ENCODE data around the gene RTP5.

Gene RTP5

DNA sequence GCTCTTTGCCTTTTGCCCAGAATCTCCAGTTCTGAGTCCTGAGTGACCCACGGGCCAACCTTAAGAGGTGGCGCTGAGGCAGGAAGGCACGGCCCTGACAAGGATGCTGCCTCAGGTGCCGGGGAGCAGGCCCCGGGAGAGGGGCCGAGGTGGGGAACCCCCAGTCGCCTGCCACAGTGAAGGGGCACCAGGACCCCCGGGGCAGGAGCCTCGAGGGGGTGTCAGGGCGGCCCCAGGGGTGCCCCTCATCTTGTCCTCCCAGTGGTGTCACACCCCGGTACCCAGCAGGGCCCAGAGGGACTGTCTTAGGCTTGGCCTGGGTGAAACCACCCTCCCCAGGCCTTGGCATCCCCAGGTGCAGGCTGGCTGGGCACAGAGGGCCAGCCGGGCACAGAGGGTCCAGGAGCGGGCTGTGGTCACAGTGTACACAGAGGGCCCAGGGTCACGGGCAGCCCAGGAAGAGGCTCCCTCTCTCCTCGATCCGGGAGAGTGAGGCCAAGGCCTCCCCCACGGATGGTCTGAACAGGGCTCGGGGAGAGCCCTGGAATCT lies 11.9 kb upstream of the RTP5 start:
- DNase-seq (ENCODE audit: low read depth in 2 of 2): no peak

DNA sequence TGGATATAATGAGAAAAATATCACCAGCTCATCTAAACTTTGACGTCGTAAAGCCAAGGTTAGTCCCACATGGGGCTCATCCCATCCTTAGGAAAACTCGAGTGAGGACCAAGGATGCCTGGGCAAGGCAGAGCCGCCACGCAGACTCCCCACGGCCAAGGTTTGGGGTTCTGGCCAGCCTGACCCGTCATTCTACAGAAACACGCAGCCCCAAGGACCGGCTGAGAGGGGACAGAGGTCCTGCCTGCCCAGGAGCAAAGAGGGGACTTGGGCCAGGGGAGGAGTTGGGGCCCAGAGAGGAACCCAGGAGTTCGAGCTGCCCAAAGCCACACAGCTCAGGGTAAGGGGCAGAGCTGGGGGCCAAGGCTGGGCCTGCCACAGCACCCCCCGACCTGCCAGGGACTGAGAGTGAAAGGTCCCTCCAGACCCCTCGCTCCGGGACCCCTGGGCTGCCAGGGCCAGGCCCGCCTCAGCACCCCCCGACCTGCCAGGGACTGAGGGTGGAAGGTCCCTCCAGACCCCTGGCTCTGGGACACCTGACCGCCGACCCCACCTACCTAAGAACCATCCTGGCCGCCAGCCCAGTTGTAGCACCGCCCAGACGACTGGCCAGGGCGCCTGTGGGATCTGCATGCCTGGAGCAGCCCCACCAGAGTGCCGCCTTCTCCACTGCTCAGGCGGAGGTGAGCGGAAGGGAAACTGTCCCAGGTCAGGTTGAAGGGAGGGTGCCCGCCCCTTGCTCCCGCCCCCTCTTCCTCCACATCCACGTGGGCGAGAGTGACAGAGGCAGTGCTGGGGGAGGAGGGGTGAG lies 11.1 kb upstream of the RTP5 start, which contains the start of gene PDCD1:
Gene PDCD1 (minus strand): TSS at position 689 of the 811 bp plus-strand sequence. CDS start 56 bp downstream, at position 633.
- DNase-seq (ENCODE audit: low read depth in 2 of 2): peak in 1 of 2 donors; percentile 54

DNA sequence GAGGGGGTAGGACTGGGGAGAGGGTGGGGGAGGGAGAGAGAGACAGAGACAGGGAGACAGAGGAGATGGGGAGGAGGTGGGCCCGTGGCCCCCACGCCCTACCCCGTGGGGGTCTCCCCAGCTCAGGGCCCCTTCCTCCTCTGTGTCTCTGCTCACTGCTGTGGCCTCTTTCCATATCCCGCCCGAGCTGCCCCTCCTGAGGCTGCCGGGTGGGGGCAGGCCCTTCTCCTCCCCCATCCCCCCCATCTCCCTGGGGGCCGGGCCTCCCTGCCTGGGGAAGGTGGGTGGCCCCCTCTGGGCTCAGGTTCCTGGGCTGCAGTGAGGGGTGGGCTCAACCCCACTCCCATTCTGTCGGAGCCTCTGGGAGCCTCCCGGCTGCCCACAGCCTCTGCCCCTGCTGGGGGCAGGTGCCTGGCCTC lies 10.5 kb upstream of the RTP5 start:
- DNase-seq (ENCODE audit: low read depth in 2 of 2): no peak

DNA sequence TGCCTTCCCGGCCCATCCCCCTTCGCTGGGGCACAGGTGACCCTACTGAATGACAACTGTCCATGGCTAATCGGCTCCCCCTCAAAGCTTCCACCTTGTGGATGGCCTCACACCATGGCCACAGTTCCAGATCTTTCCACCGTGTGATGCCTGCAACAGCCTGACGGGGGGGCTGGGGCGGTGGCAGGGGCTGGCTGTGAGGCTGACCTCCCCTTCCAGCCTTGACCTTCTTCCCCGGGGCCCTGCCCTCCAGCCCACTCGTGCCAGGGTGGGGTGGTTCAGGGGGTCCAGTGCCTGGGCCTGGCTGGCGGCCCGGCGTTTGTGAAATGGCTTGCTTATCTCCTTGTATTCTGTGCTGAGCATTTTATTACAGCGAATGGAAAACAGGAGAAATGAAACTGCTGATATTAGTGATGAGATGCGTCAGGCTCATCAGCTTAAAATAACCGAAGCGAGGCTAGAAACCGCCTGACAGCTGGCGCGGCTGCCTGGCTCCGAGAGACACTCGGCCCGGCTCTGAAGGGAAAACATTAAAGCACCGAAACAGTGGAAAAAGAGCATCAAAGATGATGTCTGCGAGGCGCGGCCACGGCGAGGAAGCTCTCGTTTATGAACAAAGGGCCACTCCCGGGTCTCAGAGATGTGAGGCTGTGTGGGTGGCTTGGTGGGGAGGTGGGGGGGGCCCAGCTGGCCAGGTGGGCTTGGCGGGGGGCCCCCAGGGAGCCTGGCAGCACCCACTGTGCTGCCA lies 9.9 kb upstream of the RTP5 start:
- peak in 1 of 2 donors; percentile 41 for DNase-seq (ENCODE audit: low read depth in 2 of 2)

DNA sequence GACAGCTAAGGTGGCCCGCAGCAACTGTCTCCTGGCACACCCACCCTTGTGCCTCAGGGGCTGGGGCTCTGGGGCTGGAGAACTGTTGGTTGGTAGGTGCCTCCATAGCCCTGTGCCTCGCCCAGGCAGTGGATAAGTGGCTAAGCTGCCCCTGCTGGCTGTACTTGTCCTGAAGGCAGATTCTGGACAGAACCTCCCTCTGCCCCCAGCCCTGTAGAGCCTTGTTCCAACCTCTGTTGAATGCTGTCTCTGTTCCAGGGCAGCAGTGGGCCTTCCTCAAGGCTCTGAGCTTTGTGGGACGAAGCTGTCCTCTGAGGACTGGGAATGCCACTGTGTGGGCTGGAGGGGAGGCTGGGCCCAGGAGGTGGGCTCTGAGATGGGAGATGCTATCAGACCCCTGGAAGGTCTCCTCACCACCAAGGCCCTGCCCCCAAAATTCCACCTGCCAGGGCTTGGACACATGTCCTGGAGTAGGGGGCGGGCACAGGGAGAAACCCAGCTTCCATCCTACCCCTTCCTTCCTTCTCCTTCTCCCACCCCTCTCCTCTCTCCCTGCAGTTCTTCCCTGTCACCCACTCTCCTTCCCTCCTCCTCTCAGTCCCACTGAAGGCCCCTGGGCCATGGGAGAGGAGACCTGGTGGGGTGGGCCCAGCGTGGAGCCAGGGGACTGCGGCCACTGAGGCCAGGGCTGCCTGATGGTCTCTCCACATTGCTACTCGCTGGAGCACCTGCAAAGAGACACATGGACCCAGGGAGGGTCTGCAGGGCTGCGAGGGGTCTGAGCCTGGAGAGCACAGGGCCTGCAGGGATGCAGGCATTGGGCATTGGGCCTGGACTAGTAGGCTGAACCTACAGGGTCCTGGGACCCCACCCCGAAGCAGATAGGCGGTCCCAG lies 9.1 kb upstream of the RTP5 start:
- DNase-seq (ENCODE audit: low read depth in 2 of 2): no peak

DNA sequence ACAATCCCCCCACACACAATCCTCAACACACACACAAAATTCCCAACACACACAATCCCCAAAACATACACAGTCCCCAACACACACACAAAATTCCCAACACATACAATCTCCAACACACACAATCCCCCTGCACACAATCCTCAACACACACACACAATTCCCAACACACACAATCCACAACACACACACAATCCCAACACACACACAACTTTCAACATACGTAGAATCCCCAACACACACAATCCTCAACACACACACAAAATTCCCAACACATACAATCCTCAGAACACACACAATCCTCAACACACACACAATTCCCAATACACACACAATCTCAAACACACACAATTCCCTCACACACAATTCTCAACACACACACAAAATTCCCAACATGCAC lies 8.3 kb upstream of the RTP5 start:
- no peak for DNase-seq (ENCODE audit: low read depth in 2 of 2)

DNA sequence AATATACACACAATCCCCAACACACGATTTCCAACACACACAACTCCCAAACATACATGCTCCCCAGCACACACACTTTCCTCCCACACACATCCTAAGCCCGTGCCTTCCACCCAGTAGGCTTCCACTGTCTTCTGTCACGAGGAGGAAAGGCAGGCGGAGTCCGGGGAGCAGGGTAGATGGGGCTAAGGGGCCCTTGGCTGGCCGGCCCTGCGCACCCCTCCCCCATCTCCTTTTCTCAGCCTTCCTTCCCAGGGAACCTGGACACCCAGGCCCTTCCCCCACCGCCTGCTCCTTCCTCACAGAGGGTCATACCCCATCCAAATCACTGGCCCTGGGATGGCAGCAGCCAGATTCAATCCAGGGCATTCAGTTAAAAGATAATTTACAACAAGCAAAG lies 7.4 kb upstream of the RTP5 start:
- DNase-seq (ENCODE audit: low read depth in 2 of 2): no peak

DNA sequence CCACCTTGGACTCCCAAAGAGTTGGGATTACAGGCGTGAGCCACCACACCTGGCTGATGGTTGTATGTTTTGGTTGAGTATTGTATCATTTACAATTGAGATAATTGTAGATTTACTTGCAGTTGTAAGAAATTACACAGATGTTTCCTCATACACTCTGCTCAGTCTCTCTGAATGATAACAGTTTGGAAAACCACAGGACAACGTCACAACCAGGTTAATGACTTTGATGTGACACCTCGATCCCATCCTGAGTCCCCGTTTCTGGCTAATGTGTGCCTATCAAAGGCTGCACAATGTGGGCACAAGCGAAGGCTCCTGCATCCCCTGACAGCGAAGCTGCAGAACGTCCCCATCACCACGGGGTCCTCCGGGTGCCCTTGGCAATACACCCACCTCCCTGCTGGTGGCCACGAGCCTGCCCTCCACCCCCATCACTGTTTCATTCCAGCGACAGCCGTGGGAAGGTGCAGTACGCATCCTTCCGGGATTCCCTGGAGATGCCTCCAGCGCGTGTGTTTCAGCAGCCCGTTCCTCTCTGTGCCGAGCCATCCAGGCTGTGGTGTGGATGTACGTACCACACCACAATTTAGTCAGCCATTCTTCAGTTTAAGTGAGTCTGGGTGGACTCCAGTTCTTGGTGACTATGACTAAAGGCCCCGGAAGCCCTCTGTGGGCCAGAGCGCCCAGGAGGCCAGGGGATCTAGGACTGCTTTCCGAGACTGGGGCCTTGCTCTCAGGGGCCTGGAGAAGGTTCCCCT lies 6.6 kb upstream of the RTP5 start:
- no peak for DNase-seq (ENCODE audit: low read depth in 2 of 2)

DNA sequence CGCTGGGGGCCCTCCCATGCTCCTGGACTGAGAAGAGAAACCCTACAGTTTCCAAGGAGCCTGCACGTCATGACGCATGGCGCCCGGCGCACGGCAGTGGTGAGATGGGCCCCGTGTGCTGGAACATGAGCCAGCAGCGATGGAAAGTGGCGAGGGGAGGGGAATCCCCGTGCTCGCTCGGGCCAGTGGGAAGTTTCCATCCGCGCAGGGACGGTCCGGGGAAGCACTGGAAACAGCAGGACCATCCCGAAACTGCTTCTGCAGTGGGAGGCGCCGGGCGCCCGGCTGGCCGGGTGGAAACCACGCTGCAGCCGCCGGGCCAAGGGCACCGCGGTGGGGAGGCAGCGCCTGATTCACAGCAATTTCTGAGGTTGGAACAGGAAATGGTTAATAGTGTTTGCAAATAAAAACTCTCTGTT lies 6.0 kb upstream of the RTP5 start:
- no peak for DNase-seq (ENCODE audit: low read depth in 2 of 2)

DNA sequence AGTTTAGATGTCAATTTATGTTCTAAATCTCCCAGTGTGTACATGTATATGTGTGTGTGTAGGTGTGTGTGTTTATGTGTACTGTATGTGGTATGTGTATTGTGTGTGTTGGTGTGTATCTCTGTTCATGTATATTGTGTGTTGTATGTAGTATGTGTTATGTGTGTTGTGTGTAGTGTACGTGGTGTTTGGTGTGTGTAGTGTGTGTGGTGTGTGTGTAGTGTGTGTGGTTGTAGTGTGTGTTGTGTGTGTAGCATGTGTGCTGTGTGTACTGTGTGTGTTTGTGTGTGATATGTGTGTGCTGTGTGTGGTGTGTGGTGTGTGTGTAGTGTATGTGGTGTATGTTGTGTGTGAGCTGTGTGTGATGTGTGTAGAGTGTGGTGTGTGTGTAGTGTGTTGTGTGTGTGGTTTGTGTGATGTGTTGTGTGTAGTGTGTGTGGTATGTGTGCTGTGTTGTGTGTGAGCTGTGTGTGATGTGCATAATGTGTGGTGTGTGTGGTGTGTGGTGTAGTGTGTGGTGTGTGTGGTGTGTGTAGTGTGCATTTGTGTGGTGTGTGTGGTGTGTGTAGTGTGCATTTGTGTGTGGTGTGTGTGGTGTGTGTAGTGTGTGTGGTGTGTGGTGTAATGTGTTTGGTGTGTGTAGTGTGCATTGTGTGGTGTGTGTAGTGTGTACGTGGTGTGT lies 5.2 kb upstream of the RTP5 start:
- no peak for DNase-seq (ENCODE audit: low read depth in 2 of 2)

DNA sequence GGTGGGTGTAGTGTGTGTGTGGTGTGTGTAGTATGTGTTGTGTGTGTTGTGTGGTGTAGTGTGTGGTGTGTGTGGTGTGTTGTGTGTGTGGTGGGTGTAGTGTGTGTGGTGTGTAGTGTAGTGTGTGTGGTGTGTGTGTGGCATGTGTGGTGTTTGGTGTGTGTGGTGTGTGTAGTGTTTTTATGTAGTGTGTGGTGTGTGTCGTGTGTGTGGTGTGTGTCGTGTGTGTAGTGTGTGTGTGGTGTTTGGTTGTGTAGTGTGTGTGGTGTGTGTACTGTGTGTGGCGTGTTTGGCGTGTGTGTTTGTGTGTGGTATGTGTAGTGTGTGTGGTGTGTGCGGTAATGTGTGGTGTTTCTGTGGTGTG lies 4.7 kb upstream of the RTP5 start:
- no peak for DNase-seq (ENCODE audit: low read depth in 2 of 2)

DNA sequence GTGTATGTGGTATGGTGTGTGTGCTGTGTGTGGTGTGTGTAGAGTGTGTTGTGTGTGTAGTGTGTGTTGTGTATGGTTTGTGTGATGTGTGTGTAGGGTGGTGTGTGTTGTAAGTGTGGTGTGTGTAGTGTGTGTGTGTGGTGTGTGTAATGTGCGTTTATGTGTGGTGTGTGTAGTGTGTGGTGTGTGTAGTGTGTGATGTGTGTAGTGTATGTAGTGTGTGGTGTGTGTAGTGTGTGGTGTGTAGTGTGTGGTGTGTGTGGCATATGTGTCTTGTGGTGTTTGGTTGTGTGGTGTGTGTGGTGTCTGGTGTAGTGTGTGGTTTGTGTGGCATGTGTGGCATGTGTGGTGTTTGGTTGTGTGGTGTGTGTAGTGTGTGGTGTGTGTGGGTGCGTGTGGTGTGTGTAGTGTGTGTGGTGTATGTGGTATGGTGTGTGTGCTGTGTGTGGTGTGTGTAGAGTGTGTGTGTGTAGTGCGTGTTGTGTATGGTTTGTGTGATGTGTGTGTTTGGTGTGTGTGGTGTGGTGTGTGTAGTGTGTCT lies 4.0 kb upstream of the RTP5 start:
- DNase-seq (ENCODE audit: low read depth in 2 of 2): no peak

DNA sequence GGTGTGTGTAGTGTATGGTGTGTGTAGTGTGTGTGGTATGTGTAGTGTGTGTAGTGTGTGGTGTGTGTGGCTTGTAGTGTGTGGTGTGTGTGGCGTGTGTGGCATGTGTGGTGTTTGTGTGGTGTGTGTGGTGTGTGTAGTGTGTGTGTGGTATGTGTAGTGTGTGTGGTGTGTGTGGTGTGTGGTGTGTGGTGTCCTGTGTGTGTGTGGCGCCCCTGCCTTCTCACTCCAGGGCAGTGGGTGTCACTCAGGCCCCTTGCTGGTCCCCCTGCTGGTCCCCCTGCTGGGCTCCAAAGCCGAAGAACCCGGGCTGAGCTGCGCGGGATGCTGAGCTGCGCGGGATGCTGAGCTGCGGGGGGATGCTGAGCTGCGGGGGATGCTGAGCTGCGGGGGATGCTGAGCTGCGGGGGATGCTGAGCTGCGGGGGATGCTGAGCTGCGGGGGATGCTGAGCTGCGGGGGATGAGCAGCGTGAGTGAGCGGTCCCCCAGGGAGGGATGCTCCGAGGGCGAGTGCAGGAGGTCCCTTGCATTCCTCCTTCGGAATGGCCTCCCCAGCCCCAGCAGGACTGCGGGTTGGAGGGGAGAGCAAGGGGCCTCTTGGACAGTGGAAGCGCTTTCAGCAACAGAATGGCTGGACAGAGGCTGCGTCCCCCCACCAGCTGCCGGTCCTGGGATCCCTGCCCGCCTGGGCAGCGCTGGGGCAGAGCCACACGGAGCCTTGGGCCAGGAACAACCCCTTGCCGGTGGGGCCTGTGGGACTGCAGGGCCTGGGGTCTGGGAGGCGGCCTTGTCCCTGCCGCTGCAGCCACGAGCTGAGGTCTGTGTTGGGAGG lies 3.4 kb upstream of the RTP5 start:
- DNase-seq (ENCODE audit: low read depth in 2 of 2): no peak

DNA sequence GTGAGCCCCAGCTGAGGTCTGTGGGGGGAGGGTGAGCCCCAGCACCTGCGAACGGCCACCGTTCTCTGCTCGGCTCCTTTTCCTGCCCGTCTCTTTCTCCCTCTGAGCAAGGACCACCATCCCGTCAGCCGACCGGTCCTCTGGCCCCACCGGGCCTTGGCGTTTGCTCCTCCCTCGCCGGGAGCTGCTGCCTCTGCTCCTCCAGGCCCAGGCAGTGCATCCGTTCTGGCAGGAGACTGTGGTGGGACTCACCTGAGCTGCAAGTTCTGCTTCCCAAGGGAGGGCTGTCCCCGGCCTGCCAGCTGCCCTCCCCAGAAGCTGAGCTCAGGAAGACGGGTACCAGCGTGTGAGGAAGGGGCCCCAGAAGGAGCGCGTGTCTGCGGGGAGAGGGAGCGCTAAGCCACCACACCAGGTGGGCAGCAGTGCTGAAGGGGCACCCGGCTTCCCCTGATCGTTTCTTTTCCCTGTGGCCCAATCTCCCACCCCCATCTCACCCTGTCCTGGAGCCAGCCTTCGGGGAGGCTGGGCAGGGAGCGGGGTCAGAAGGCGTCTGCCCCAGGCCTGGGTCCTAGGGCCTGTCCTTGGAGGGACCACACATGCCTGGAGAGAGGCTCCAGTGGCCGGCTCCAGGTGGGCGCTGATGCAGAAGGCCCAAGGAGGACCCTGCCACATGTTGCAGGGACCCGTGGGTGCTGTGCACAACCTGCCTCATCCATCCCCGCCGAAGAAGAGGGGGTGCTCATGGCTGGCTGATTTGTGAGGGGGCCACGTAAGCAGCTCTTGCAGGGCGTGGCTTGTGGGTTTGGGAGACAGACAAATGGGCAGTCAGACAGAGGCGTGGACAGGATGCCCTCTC lies 2.5 kb upstream of the RTP5 start:
- DNase-seq (ENCODE audit: low read depth in 2 of 2): no peak

DNA sequence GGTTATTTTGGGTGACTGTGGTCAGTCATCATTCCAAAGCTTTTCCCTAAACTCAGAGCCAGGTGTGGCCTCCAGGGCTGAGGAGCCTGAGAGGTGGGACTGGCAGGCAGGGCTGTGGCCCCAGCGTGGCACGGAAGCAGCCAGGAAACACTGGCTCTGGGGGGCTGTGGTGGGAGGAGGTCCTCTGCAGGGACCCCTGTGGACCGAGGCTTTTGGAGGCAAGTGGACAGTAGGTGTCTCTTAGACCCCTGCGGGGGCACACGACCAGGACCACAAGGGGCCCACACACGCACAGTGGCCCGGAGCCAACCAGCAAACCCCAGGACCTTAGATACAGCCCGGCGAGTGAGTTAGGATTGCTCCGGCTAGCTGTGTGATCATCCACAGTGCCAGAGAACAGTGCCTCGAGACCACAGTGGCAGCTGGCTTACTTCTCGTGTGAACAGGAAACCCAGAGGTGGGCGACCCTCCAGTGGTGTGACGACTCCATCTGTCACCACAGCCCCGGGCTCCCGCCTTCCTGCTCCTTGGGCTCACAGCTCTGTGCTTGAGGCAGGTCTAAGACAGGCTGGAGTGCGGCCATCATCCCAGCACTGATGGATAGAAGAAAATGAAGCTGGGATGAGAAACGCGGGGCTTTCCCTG lies 1.6 kb upstream of the RTP5 start:
- DNase-seq (ENCODE audit: low read depth in 2 of 2): no peak

DNA sequence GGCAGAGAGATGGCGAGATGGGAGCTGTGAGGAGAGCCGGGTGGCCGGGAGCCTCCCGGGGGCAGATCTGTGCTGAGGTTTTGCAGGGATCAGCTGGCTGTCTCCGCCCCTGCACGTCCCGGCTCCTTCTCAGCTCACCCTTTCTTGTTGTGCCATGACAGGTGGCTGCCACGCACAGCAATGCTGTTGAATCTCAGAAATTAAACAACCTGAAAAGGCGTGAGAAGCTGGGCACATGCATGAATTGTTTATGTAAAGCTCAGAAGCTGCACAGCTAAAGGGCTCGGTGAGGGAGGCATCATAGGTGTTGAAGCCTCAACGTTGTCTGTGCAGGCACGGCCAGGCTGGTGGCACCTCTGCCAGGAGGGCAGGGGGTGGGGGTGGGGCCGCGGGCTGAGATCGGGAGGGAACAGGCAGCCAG lies 858 bp upstream of the RTP5 start:
- no peak for DNase-seq (ENCODE audit: low read depth in 2 of 2)

DNA sequence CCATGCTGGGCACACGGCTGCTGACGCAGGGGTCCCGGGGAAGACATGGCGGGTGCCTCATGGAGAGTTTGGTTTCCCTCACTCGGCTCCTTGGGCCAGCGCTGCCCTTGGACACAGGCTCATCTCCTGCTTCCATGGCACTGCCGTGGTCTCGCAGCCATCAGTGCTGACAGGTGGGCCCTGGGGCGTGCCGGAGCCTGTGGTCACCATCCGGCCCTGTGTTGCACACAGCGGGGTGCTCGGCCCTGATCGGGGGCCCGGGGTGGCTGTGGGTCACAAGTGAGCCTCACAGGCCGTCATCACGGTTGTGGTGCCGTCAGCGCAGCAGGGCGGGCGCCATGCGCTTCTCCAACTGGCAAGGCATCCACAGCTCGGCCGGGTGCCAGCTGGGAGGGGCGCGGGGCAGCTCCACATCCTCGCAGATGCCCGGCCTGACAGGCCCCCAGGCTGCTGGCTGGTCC lies 582 bp downstream of the RTP5 start:
- no peak for DNase-seq (ENCODE audit: low read depth in 2 of 2)

Measured in stimulated activated CD4-positive, alpha-beta T cell treated with anti-CD3 and anti-CD28 coated beads, Interleukin-1b, Interleukin-23, amount 100 ng/mL, for 1 hour (primary cell).